NCI-H1930 (cell line): ENCODE measurements around the gene DIP2A.
"Not testable (repeated sequence)": the region's sequence is repeated elsewhere in the genome, so short reads cannot be mapped to it uniquely, and the experiment has no call there.

ENCODE experiments used
- DNase-seq, 2 experiments: peaks; one replicate each; lab custom pipeline; 2025; lab: John Stamatoyannopoulos, UW

Gene DIP2A

DNA sequence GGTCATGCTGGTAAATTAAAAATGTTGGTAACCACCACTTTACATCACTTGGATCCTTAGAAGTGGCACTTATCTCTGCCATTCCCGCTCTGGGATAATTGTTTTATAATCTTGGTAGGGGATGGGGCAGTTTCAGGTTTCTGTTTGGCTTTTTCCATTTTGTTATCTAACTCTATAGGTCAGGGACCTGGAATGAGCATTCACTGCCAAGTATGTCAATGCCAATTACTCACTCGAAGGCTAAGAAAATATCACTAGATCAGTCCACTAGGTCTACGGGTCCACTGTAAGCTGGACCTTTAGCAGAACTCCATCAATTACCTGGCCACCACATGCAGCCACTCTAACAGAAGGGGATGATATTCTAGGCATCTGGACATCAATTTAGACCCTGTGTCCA is 4.5 kb upstream of the DIP2A start:
- no peak for DNase-seq

DNA sequence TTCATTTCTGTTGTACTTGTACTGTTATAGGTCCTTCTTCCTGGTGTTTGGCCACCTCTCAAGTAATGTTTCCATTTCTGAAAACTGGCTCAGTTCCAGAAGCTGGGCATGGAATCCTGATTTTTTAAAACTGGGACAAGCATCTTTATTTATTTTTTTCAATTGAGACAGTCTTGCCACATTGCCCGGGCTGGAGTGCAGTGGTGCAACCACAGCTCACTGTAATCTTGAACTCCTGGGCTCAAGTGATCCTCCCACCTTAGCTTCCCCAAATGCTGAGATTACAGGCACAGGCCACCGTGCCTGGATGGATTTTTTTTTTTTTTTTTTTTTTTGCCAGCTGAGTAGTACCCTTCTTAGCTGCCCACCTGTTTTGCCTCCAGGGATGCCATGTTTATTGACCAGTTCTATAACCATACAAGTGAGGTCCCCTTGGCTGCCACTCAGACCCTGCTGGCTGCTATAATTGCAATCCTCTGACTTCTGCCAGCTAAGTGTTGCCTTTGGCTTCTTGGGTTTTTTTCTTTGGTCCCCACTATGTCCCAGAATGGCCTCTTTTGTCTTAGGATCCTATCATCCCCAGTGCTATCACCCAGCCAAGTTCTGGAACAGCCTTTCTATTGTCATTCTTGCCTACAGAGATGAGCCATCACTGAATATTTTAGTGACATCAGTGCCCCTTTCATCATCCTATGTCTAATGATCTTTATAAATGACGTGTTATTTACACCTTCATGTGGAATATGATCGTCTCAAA is 3.9 kb upstream of the DIP2A start:
- DNase-seq = no peak

DNA sequence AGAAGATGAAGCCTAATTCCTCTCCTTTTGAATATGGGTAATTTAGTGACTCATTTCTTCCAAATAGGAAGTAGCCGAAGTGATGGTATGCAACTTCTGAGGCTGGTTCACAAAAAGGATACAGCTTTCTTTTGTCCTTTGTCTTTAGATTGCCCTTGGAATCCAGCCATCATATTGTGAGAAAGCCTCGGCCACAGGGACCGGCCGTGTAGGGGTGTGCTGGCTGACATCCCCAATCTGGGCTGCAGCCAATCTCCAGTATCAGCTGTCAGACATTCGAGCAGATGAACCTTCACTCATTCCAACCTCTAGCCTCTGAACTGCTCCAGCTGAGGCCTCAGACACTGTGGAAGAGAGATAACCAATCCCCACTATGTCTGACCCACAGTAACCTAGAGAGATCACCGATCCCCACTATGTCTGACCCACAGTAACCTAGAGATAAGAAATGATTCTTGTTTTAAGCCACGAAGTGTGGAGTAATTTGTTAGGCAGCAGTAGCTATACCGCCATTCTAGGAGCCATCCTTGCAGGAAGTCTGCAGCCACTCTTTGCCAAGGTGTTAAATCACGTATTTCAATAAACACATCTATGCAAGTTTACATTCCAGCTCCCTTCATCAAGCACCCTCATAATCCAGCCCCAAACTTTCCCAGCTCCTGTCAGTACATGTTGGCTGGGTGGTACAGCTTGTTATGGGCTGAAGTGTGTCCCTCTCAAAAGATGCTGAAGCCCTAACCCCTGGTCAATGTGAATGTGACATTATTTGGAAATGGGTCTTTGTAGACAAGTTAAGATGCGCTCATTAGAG is 2.9 kb upstream of the DIP2A start:
- DNase-seq = no peak

DNA sequence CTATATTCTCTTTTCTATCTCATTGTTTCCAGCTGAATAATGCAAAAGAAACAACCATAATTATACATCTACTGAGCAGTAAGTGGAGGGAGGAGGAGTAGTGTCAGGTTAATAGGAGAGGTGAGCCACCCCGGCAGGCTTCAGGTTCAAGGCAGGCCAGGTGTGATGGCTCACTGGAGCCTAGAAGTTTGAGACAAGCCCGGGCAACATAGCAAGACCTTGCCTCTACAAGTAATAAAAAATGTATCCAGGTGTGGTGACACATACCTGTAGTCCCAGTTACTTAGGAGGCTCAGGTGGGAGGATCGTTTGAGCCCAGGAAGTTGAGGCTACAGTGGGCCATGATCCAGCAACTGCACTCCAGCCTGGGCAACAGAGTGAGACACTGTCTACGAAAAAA is 1.9 kb upstream of the DIP2A start:
- DNase-seq = no peak

DNA sequence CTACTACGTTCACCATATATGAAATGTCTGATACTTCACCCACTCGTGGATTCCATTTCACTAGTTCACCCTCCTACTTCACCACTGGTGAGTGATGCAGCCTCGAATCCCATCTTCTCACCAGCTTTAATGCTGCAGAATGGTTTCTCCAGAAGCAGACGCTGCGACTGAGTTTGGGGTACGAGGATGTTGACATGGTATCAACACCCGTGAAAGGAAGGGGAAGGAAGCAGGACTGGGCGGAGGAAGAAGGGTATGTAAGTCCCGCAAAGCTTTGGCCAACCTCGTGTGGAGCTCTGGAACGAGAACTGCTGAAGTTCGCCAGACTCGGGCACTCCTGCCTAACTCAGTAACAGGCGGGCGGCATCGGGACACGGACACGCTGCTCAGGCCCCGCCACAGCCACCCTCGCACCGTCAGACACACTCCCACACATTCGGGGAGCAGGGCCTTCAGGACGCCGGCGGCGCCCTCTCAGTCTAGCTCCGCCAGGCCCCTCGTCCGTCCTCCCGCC is 833 bp upstream of the DIP2A start:
- DNase-seq = no peak

DNA sequence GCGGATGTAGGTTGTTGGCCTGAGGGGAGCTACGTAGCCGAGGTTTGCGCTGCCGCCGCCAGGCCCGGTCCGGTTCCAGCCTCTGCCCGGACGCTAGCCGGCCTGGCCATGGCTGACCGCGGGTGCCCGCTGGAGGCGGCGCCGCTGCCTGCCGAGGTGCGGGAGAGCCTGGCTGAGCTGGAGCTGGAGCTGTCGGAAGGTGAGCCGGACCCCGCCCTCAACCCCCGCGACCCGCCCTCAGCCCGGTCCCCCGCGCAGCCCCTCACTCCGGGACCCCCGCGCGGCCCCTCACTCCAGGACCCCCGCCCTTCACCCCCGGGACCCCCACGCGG is 299 bp downstream of the DIP2A start:
- no peak for DNase-seq

DNA sequence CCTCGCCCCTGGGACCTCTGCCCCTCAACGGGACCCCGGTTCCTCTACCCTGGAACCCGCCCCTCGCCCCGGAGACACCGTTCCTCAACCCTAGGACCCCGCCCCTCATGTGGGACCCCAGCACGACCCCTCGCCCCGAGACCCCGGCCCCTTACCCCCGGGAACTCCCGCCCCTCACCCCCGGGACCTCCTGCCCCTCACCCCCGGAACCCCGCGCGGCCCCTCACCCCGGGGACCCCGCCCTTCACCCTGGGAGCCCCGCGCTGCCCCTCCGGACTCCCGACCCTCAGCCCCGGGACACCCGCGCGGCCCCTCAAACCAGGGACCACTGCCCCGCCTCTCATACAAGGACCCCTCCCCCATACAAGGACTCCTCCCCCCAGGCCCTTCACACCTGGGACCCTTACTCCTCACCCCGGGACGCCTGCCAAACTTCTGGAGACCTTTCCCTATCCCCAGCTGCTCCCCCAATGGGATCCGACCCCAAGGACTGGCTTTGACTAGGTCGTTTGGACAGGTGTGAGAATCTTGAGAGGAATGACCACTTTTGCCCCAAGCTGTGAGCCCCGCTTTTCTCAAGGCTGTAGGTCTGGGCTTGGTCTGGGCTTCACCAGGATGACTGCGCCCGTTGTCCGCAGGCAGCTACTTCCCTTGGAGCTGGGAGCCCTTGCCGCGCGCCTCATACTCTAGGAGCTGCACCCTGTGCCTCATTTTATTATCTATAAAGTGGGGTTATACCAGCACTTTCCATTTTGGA is 843 bp downstream of the DIP2A start:
- no peak for DNase-seq

DNA sequence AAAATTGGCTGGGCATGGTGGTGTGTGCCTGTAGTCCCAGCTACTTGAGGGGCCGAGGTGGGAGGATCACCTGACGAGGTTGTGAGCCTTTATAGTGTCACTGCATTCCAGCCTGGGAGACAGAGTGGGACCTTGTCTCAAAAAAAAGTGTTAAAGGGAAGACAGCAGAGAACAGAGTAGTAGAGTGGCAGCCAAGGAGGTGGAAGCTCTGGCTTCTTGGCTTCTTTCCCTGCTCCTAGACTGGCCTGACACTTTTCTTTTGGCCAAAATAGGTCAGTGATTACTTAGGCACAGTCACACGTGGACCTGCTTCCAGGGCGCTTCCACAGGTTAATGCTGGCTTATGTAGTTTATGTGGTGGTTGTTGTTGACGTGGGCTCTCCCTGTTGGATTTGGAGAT is 3.2 kb downstream of the DIP2A start:
- no peak for DNase-seq

DNA sequence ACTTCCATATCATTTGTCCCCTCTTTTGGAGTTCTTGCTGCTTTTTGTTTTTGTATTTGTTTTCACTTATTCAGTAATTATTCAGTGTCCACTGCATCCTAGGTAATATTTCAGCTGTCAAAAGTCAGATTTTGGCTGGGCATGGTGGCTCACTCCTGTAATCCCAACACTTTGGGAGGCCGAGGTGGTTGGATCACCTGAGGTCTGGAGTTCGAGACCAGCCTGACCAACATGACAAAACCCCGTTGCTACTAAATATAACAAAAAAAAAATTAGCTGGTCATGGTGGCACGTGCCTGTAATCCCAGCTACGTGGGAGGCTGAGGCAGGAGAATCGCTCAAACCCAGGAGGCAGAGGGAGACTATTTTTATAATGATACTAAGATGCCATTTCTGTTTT is 6.5 kb downstream of the DIP2A start:
- DNase-seq = not testable (repeated sequence)

DNA sequence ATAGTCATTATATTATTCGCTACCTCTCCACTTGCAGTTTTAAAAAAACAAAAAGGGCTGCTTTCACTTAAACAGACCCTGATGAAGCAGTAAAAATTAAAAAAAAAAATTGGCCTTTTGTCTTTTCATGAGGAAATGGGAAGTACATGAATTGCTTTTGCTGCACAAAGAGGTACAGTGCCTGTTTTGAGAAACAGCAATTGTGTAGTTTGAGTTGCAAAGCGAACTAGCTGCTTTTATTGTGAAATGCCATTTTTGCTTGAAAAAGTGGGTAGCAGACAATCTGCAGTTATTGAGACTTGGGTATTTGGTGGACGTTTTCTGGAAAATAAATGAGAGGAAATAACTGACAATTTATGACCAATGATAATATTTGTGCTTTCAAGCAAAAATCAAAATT is 7.0 kb downstream of the DIP2A start:
- DNase-seq = no peak

DNA sequence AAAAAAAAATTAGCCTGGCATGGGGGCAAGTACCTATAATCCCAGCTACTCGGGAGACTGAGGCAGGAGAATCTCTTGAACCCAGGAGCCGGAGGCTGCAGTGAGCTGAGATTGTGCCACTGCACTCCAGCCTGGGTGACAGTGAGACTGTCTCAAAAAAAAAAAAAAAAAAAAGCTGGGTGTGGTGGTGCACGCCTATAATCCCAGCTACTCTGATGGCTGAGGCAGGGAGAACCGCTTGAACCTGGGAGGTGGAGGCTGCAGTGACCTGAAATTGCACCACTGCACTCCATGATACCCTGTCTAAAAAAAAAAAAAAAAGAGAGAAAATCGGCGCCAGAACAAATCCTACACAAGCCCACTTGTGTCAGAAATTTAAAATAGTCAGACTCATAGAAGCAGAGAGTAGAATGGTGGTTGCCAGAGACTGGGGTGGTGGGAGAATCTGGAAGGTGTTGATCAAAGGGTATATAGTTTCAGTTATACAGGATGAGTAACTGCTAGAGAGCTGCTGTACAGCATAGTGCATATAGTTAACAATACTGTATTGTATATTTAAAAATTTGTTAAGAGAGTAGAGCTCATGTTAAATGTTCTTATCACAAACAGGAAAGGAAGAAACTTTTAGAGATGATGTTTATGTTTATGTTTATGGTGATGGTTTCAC is 9.6 kb downstream of the DIP2A start:
- no peak for DNase-seq

DNA sequence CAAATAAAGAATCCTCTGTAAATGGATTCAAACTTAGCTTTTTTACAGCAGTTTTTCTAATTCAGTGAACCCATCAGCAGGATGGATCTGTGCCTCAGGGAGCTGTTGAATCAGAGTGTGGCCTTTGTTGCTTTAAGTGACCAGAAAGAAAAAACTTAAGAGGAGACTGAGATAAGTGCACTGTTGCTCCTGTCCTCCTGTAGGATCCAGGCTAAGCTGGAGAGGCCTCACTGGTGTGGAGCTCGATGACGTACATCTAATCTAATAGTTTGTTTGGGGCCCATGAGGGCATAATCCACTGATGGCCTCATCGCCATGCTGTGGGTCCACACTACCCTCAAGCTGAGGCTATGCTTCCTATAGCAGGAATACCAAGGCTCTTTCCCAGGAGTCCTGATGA is 10.6 kb downstream of the DIP2A start:
- no peak for DNase-seq

DNA sequence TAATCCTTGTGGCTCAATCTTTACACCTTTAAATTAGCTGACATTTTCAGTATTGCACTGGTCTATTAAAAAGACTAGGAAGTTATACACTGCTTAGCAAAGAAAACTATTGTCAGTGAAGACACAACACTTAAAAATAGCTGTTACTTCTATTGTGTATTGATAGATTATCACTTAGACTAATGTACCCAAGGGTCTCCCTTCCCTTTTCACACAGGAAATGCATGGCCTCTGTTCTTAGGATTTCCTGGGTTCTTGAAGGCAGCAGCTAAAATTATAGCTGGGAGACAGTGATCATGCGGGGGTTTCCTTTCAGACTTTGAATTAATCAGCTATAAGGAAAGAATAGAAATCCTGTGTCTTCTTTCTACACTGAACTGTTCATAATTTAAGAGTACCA is 12.8 kb downstream of the DIP2A start:
- DNase-seq = no peak

DNA sequence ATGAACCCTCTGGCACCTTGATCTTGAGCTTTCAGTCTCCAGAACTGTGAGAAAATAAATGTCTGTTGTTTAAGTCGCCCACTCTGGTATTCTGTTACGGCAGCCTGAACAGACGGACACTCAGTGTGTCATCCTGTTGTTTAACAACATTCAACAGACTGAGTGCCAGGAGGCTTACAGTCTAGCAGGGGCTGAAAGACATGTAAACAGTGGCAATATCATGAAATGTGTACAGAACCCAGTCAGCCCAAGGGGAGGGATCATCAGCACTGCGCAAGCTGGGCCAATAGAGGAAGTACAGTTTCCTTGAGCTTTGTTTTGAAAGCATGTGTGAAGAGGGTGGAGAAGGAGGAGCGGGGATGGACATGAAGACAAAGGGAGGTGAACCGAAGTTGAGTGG is 13.6 kb downstream of the DIP2A start:
- DNase-seq = no peak

DNA sequence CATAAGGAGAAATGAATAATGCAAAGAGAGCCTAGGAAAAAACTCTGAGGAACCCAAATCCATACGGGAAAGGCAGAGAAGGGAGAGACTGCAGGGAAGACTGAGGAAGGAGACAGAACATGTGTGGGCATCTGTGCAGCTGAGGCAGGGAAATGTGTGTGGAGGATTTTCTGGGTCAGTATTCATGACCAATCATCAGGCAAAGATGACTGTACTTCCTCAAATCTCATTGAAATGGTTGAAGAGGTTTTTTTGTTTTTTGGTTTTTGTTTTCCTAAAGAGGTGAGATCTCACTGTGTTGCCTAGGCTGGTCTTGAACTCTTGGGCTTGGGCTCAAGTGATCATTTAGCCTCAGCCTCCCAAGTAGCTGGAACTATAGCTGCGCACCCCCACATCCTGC is 15.7 kb downstream of the DIP2A start:
- DNase-seq = no peak

DNA sequence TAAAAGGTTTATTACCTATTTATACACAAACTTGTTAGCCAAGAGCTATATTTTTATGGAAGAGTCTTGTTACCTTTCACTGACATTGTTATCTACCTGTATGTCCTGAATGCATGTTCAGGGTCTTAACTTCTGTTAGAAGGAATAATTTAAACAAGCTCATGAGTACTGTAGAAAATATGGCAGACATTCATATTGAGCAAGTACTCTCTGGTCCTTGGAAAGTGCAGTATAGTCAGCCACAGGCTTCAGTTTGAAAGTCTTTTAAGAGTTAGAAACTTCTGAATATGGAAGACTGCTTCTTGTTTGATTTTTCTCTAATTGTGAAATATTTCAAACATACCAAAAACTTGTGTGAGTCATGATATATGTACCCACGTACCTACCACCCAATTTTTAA is 16.6 kb downstream of the DIP2A start:
- DNase-seq = no peak

DNA sequence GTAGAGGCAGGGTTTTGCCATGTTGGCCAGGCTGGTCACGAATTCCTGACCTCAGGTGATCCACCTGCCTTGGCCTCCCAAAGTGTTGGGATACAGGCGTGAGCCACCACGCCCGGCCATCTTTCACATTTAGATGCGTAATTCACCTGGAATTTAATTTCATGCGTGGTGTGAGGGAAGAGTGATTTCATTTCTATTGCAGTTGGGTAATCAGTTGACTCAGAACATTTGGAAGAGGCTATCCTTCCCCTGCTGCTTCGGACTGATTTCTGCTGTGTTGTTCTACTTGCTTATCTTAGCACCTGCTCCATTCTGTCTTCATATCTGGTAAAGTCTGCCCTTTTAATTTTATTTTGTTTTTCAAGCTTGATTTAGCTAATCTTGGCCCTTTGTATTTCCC is 19.1 kb downstream of the DIP2A start:
- no peak for DNase-seq

DNA sequence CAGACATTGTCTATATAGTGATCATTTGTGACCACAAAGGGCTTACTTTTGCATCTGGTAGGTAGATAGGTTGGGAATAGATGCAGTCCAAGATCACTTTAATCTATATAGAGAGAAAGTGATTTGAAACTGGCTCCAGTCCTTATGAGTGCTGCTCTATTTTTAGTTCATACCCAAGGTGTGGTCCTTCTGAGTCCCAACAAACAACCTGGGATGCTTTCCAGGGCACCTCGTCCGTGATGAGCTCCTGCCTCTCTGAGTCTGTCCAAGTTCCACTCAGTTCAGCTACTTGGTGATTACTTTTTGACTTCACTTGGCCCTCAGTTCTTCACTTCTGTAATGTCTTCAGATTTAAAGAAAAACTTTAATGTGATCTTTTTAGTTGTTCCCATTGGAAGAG is 20.2 kb downstream of the DIP2A start:
- DNase-seq = no peak

DNA sequence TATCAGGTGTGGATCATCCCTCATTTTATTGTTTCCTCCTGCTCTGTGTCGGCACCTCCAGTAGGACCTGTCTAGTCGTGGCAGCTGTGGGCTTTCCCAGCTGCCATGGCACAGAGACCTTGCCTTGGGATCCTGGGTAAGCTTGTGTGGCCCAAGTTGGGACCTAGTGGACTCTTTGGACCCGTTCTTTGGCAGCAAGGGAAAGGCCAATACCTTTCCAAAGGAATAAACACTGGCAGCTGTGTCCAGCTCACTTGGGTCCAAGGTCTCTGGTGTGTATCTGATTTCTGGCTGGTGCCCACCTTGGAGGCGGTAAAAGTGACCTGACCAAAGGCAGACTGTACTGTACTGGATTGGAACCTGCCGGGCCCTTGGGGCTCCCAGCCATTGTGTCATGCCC is 21.8 kb downstream of the DIP2A start:
- no peak for DNase-seq

DNA sequence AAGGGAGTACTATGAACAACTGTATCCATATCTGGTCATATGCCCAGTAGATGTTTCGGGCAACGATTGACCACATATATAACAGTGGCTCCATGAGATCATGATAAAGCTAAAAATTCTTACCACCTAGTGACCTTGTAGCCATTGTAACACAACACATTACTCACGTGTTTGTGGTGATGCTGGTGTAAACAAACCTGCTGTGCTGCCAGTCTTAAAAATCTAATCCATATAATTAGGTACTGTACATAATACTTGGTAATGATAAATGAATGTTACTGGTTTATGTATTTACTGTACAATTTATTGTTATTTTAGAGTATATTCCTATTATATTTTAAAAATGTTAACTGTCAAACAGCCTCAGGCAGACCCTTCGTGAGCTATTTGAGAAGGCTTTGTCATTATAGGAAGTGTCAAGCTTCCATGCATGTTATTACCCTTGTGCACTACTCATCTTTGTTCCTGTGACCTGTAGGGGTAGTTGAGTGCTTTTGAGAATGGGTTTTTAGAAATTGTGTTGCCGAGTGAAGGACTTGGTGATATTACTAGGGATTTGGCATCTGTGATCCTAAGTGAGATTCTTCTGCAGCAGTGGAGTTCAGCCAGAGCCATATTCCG is 23.6 kb downstream of the DIP2A start:
- DNase-seq = no peak

DNA sequence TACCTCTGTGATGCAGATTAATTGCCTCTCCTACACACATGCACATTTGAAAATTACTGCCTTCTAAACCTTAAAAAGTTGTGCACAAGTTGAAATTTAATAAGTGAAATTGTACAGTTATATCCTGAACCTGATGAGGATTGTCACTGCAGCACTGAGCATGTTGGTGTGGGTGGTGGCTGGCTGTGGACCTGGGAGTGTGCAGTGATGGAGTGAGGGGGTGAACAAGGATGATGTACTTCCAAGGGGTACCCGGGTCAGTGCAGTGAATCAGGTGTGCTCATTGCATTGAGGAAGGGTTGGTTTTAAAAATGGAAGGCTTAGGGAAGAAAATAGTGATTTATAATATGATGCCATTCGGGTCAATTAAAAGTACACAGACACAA is 24.1 kb downstream of the DIP2A start:
- no peak for DNase-seq
